SK-N-SH (cell line): Measurements from ENCODE around the gene HMX2. TPM values are rescaled to one million over a fixed set of nuclear protein-coding genes. Genes with fewer than 3 reads are reported as not detected.
A peak's percentile ranks its signal among the peaks of the same experiment; 100 is the strongest.

Source experiments
- CTCF ChIA-PET: fragments of 300-600, 350-600 bp; formaldehyde crosslinking; extraction: SDS; loops from one replicate; lab custom pipeline; 2021; lab: Yijun Ruan, JAX
- POLR2A ChIA-PET: fragments of 350-600 bp; sonication (Branson Sonifier 250); formaldehyde crosslinking; extraction: SDS; loops from one replicate; lab custom pipeline; 2020; ENCODE audit warnings: antibody characterized with exemption, inconsistent platforms; lab: Yijun Ruan, JAX
- DNase-seq: peaks from one replicate; pipeline ENCODE4 v3.0.0; 2012
- H2AFZ ChIP-seq: fragments of 200-600 bp; sonication (generic); 2 replicates; pipeline ENCODE4 v1.8.1; 2016; ENCODE audit warnings: antibody characterized with exemption, mild to moderate bottlenecking, low read depth
- H3F3A ChIP-seq: fragments of 200-600 bp; sonication (generic); replicated peaks from 2 replicates; pipeline ENCODE3; 2016; ENCODE audit warnings: antibody characterized with exemption, mild to moderate bottlenecking; ENCODE audit not compliant: insufficient read depth
- H3K27ac ChIP-seq, 2 experiments: fragments of 200-500 bp in 1 of 2; fragments of 200-600 bp in 1 of 2; sonication (Bioruptor generic) in 1 of 2; sonication (generic), shearing (Covaris generic) in 1 of 2; 2 replicates each; pipeline versions ENCODE4 v1.5.1 to v1.6.1; 2014 to 2016; ENCODE audit warnings: low read depth in 2 of 2, inconsistent platforms in 1 of 2, low read length in 1 of 2, mild to moderate bottlenecking in 1 of 2, mixed read lengths in 1 of 2
- H3K27me3 ChIP-seq: fragments of 200-600 bp; sonication (generic), shearing (Covaris generic); 2 replicates; pipeline ENCODE4 v1.6.1; 2016; ENCODE audit warnings: mixed run types; ENCODE audit not compliant: insufficient read depth
- H3K36me3 ChIP-seq, 2 experiments: fragments of 200-500 bp in 1 of 2; fragments of 200-600 bp in 1 of 2; sonication (Bioruptor generic) in 1 of 2; sonication (generic) in 1 of 2; replicated peaks in 1 of 2; 2 replicates each; pipeline versions ENCODE3 to v1.5.1; 2014 to 2016; ENCODE audit warnings: low read length in 1 of 2, mild to moderate bottlenecking in 1 of 2; ENCODE audit not compliant: insufficient read depth in 2 of 2, control insufficient read depth in 1 of 2
- H3K4me1 ChIP-seq, 2 experiments: fragments of 200-500 bp in 1 of 2; fragments of 200-600 bp in 1 of 2; sonication (Bioruptor generic) in 1 of 2; sonication (generic), shearing (Covaris generic) in 1 of 2; 2 replicates each; pipeline versions ENCODE4 v1.5.1 to v1.6.1; 2014 to 2016; ENCODE audit warnings: low read depth in 1 of 2, low read length in 1 of 2, mixed run types in 1 of 2; ENCODE audit not compliant: insufficient read depth in 2 of 2, control insufficient read depth in 1 of 2
- H3K4me2 ChIP-seq: fragments of 200-600 bp; sonication (generic), shearing (Covaris generic); 2 replicates; pipeline ENCODE4 v1.6.1; 2017; ENCODE audit warnings: mixed run types
- H3K4me3 ChIP-seq, 2 experiments: fragments of 200-500 bp in 1 of 2; fragments of 200-600 bp in 1 of 2; sonication (Bioruptor generic) in 1 of 2; sonication (generic), shearing (Covaris generic) in 1 of 2; 2 replicates each; pipeline versions ENCODE4 v1.5.1 to v1.8.1; 2014 to 2016; ENCODE audit warnings: low read depth in 2 of 2, inconsistent platforms in 1 of 2, low read length in 1 of 2, mild to moderate bottlenecking in 1 of 2, mixed read lengths in 1 of 2, moderate library complexity in 1 of 2
- H3K79me2 ChIP-seq: fragments of 200-600 bp; sonication (generic); 2 replicates; pipeline ENCODE4 v1.8.1; 2017; ENCODE audit warnings: mild to moderate bottlenecking; ENCODE audit not compliant: insufficient read depth
- H3K9ac ChIP-seq: fragments of 200-600 bp; sonication (generic); 2 replicates; pipeline ENCODE4 v1.6.1; 2017; ENCODE audit warnings: mixed run types
- H3K9me2 ChIP-seq: fragments of 200-600 bp; sonication (generic); 2 replicates; pipeline ENCODE4 v1.6.1; 2017; ENCODE audit warnings: mixed run types
- H3K9me3 ChIP-seq: fragments of 200-600 bp; sonication (generic); 2 replicates; pipeline ENCODE4 v1.6.1; 2017; ENCODE audit warnings: mixed run types, mild to moderate bottlenecking, moderate library complexity
- H4K20me1 ChIP-seq: fragments of 200-600 bp; sonication (generic); 2 replicates; pipeline ENCODE4 v1.6.1; 2017; ENCODE audit warnings: mild to moderate bottlenecking, mixed run types; ENCODE audit not compliant: insufficient read depth
- CHD2 ChIP-seq: fragments of 150-350 bp; IDR thresholded peaks from 2 replicates; pipeline ENCODE4 v1.6.1; 2018; ENCODE audit warnings: low read length; ENCODE audit not compliant: partially characterized antibody
- FOXM1 ChIP-seq: IDR thresholded peaks from 2 replicates; pipeline ENCODE4 v1.4.0; 2012; ENCODE audit warnings: low read depth, mild to moderate bottlenecking
- GATA2 ChIP-seq: sonication (generic); formaldehyde crosslinking; IDR thresholded peaks from 2 replicates; pipeline ENCODE4 v1.5.0; 2020; ENCODE audit warnings: mild to moderate bottlenecking, missing genetic modification reagents
- JUND ChIP-seq: IDR thresholded peaks from 2 replicates; pipeline ENCODE4 v1.4.0; 2012
- MXI1 ChIP-seq: IDR thresholded peaks from 2 replicates; pipeline ENCODE4 v1.6.1; 2012; ENCODE audit warnings: mild to moderate bottlenecking, low read depth, low read length, improper control_type of control experiment
- NFIC ChIP-seq: IDR thresholded peaks from 2 replicates; pipeline ENCODE4 v1.4.0; 2012; ENCODE audit warnings: borderline replicate concordance
- NRF1 ChIP-seq: IDR thresholded peaks from 2 replicates; pipeline ENCODE4 v1.6.1; 2012; ENCODE audit warnings: low read depth, mild to moderate bottlenecking, low read length
- RAD21 ChIP-seq: IDR thresholded peaks from 2 replicates; pipeline ENCODE4 v1.6.1; 2012; ENCODE audit warnings: mild to moderate bottlenecking, low read length
- RXRA ChIP-seq: IDR thresholded peaks from 2 replicates; pipeline ENCODE4 v1.4.0; 2012; ENCODE audit warnings: low read depth, mild to moderate bottlenecking, borderline replicate concordance
- SIN3A ChIP-seq: IDR thresholded peaks from 2 replicates; pipeline ENCODE4 v1.6.1; 2012; ENCODE audit warnings: low read depth, mild to moderate bottlenecking, low read length, moderate library complexity, borderline replicate concordance
- TCF12 ChIP-seq: IDR thresholded peaks from 2 replicates; pipeline ENCODE4 v1.4.0; 2012
- WGBS: methylation state at CpG from one replicate; pipeline ENCODE4 v1.1.6; 2017; ENCODE audit warnings: low lambda C conversion rate; 5-methylcytosine and 5-hydroxymethylcytosine counted together
- polyA plus RNA-seq, 3 experiments: library from polyadenylated mRNA; depleted of rRNA; stranded (reverse); fragments of >200 nt; gene quantifications; 2 replicates each; pipeline ENCODE4 v1.2.3, GENCODE V29; 2012
- TF ChIP-seq, protein P1 (sequence below): fragments of 200-600 bp; sonication (generic); IDR thresholded peaks from 2 replicates; pipeline ENCODE4 v1.6.1; 2017; ENCODE audit warnings: antibody characterized with exemption, mild to moderate bottlenecking, moderate library complexity
- TF ChIP-seq, protein P2 (sequence below): fragments of 150-350 bp; IDR thresholded peaks from 2 replicates; pipeline ENCODE4 v1.6.1; 2017; ENCODE audit warnings: antibody characterized with exemption, low read length, low read depth, borderline replicate concordance
- TF ChIP-seq, protein P3 (sequence below): IDR thresholded peaks from 2 replicates; pipeline ENCODE4 v1.4.0; 2012; ENCODE audit warnings: low read depth, borderline replicate concordance
- TF ChIP-seq, protein P4 (sequence below): IDR thresholded peaks from 2 replicates; pipeline ENCODE4 v1.6.1; 2012; ENCODE audit warnings: mild to moderate bottlenecking, low read depth, low read length, moderate library complexity

The HMX2 gene
- polyA plus RNA-seq, 1 of the 3 experiments (the other 2 are of a cell fraction), result not detected

- H3K27me3 ChIP-seq, result peaks cover 28% of the 10 kb centered on the region
- WGBS, result 4% methylated on average over 22 of the region's 49 CpGs
- H3F3A ChIP-seq, result peaks cover 15% of the 10 kb centered on the region
- peak overlapping the region; percentile 90 for H2AFZ ChIP-seq
- H3K79me2 ChIP-seq, result peaks cover 55% of the 10 kb centered on the region
- peak; percentile 84 for DNase-seq
- POLR2A ChIA-PET, result no interaction called here
- no peaks in the 10 kb centered on the region for H3K9me3 ChIP-seq
- no peaks in the 10 kb centered on the region for H3K9me2 ChIP-seq
- H3K4me3 ChIP-seq, result peak overlapping the region; percentile 85 to 90
- peaks cover 41 to 44% of the 10 kb centered on the region in 2 experiments for H3K36me3 ChIP-seq
- H3K4me2 ChIP-seq, result peak overlapping the region; percentile 80
- peak; percentile 91 for TF ChIP-seq MXI1
- TF ChIP-seq, protein P1, sequence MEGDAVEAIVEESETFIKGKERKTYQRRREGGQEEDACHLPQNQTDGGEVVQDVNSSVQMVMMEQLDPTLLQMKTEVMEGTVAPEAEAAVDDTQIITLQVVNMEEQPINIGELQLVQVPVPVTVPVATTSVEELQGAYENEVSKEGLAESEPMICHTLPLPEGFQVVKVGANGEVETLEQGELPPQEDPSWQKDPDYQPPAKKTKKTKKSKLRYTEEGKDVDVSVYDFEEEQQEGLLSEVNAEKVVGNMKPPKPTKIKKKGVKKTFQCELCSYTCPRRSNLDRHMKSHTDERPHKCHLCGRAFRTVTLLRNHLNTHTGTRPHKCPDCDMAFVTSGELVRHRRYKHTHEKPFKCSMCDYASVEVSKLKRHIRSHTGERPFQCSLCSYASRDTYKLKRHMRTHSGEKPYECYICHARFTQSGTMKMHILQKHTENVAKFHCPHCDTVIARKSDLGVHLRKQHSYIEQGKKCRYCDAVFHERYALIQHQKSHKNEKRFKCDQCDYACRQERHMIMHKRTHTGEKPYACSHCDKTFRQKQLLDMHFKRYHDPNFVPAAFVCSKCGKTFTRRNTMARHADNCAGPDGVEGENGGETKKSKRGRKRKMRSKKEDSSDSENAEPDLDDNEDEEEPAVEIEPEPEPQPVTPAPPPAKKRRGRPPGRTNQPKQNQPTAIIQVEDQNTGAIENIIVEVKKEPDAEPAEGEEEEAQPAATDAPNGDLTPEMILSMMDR, result no peak
- peak; percentile 80 for TF ChIP-seq NRF1
- H3K4me1 ChIP-seq, result peaks cover 24 to 29% of the 10 kb centered on the region in 2 experiments; a peak in 3 of 4 replicates
- CTCF ChIA-PET, result interaction anchor here (2.0 kb wide), 1 partner anchor 226 kb away, joined by 5 read pairs; no protein-coding TSS in a partner anchor
- peaks cover 50% of the 10 kb centered on the region for H4K20me1 ChIP-seq
- H3K27ac ChIP-seq, result peak overlapping the region; percentile 81 to 89
- H3K9ac ChIP-seq, result peak overlapping the region; percentile 93
These were observed 7.0 kb downstream of the HMX2 start for GRCh38 chr10:123154711-123155505.

DNA sequence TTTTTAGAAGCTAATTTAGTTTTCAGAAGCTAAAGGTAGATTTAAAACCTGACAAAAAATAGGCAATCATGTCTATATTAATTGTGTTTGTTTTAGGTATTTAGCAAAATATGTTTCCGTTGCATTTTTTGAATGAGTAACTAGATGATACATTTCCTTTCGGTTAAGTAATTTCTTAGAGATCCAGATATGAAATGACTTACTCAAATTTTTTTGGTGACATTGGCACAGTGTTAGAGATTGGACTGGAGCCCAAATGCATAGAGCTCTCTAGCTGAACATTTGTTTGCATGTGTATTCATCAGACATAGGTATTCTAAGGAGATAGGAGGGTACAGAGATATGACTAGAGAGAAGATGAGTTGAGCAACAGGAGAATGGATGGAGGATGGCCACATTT lies 8.1 kb downstream of the HMX2 start:
- POLR2A ChIA-PET, result interaction anchor here (0.6 kb wide), 1 partner anchor 145 kb away, joined by 3 read pairs; no protein-coding TSS in a partner anchor
- TF ChIP-seq CHD2 (no peak), NFIC (peak; percentile 69), TCF12 (peak; percentile 26; the same call in 1 of the 2 replicates), SIN3A (no peak), GATA2 (CRISPR knock-in tag) (no peak), RAD21 (no peak), FOXM1 (no peak), RXRA (no peak), JUND (0 out of 2 replicates have a peak, but pooled peaks have one; percentile 14)
- TF ChIP-seq, protein P1, result no peak
- TF ChIP-seq, protein P2, sequence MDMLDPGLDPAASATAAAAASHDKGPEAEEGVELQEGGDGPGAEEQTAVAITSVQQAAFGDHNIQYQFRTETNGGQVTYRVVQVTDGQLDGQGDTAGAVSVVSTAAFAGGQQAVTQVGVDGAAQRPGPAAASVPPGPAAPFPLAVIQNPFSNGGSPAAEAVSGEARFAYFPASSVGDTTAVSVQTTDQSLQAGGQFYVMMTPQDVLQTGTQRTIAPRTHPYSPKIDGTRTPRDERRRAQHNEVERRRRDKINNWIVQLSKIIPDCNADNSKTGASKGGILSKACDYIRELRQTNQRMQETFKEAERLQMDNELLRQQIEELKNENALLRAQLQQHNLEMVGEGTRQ, result no peak
- TF ChIP-seq, protein P3, sequence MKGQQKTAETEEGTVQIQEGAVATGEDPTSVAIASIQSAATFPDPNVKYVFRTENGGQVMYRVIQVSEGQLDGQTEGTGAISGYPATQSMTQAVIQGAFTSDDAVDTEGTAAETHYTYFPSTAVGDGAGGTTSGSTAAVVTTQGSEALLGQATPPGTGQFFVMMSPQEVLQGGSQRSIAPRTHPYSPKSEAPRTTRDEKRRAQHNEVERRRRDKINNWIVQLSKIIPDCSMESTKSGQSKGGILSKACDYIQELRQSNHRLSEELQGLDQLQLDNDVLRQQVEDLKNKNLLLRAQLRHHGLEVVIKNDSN, result no peak
- TF ChIP-seq, protein P4, sequence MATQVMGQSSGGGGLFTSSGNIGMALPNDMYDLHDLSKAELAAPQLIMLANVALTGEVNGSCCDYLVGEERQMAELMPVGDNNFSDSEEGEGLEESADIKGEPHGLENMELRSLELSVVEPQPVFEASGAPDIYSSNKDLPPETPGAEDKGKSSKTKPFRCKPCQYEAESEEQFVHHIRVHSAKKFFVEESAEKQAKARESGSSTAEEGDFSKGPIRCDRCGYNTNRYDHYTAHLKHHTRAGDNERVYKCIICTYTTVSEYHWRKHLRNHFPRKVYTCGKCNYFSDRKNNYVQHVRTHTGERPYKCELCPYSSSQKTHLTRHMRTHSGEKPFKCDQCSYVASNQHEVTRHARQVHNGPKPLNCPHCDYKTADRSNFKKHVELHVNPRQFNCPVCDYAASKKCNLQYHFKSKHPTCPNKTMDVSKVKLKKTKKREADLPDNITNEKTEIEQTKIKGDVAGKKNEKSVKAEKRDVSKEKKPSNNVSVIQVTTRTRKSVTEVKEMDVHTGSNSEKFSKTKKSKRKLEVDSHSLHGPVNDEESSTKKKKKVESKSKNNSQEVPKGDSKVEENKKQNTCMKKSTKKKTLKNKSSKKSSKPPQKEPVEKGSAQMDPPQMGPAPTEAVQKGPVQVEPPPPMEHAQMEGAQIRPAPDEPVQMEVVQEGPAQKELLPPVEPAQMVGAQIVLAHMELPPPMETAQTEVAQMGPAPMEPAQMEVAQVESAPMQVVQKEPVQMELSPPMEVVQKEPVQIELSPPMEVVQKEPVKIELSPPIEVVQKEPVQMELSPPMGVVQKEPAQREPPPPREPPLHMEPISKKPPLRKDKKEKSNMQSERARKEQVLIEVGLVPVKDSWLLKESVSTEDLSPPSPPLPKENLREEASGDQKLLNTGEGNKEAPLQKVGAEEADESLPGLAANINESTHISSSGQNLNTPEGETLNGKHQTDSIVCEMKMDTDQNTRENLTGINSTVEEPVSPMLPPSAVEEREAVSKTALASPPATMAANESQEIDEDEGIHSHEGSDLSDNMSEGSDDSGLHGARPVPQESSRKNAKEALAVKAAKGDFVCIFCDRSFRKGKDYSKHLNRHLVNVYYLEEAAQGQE, result no peak

More for the DNA sequence above, 8.1 kb downstream of the HMX2 start:
- Histone ChIP-seq H3K9me2 (no peaks in the 10 kb centered on the region), H3K27me3 (peaks cover 16% of the 10 kb centered on the region), H3K9ac (peak overlapping the region; percentile 93; the same call in 1 of the 2 replicates), H3K4me1 (peaks cover 17 to 29% of the 10 kb centered on the region in 2 experiments; a peak in 3 of 4 replicates), H3K79me2 (peaks cover 67% of the 10 kb centered on the region), H3K4me2 (peak overlapping the region; percentile 80), H2AFZ (no peak overlapping the region), H3K9me3 (no peaks in the 10 kb centered on the region), H3F3A (peaks cover 15% of the 10 kb centered on the region), H3K27ac (peak overlapping the region in 1 of 2 experiments; percentile 81; a peak in 2 of 4 replicates), H3K36me3 (peaks cover 52 to 55% of the 10 kb centered on the region in 2 experiments), H4K20me1 (peaks cover 59% of the 10 kb centered on the region), H3K4me3 (peak overlapping the region; percentile 85 to 90; a peak in 3 of 4 replicates)
- CTCF ChIA-PET, result interaction anchor here (0.8 to 2.0 kb wide), 5 partner anchors 9 to 225 kb away, joined by 3 to 5 read pairs (median 3); no protein-coding TSS in a partner anchor
- DNase-seq, result no peak
- 25% methylated on average over 2 of the region's 2 CpGs for whole genome bisulfite sequencing
